HG02571 (cell line): ENCODE data around the gene RBMS1.
"Not testable (repeated sequence)": the region's sequence is repeated elsewhere in the genome, so short reads cannot be mapped to it uniquely, and the experiment has no call there.

ENCODE experiments used
- ATAC-seq: cut with Tn5 transposase; IDR thresholded peaks from one replicate; pipeline ENCODE4 v1.9.1; 2021; ENCODE audit warnings: mild to moderate bottlenecking, moderate library complexity; ENCODE audit not compliant: unreplicated experiment

Gene RBMS1

GRCh38 chr2:160472839-160473251 is 20.8 kb downstream of the RBMS1 start:
- ATAC-seq = no peak

GRCh38 chr2:160471950-160472349 is 21.7 kb downstream of the RBMS1 start:
- ATAC-seq = no peak

GRCh38 chr2:160469621-160470204 is 23.9 kb downstream of the RBMS1 start:
- ATAC-seq = no peak

GRCh38 chr2:160469164-160469563 is 24.4 kb downstream of the RBMS1 start:
- no peak for ATAC-seq

- no peak for ATAC-seq
Observed at GRCh38 chr2:160467086-160467485, 26.5 kb downstream of the RBMS1 start.

GRCh38 chr2:160465406-160465805 is 28.2 kb downstream of the RBMS1 start:
- no peak for ATAC-seq

- ATAC-seq = no peak
Observed at GRCh38 chr2:160465002-160465401, 28.6 kb downstream of the RBMS1 start.

- ATAC-seq = no peak
Observed at GRCh38 chr2:160464017-160464416, 29.6 kb downstream of the RBMS1 start.

GRCh38 chr2:160463245-160463644 is 30.4 kb downstream of the RBMS1 start:
- ATAC-seq = no peak

GRCh38 chr2:160460333-160460731 is 33.3 kb downstream of the RBMS1 start:
- ATAC-seq = no peak

- no peak for ATAC-seq
Observed at GRCh38 chr2:160459538-160460332, 33.9 kb downstream of the RBMS1 start.

- ATAC-seq = no peak
Observed at GRCh38 chr2:160458718-160459453, 34.7 kb downstream of the RBMS1 start.

- ATAC-seq = no peak
Observed at GRCh38 chr2:160457588-160457987, 36.0 kb downstream of the RBMS1 start.

GRCh38 chr2:160454070-160454797 is 39.4 kb downstream of the RBMS1 start:
- no peak for ATAC-seq

GRCh38 chr2:160453111-160453820 is 40.3 kb downstream of the RBMS1 start:
- ATAC-seq = no peak

- no peak for ATAC-seq
Observed at GRCh38 chr2:160450486-160450885, 43.1 kb downstream of the RBMS1 start.

GRCh38 chr2:160448821-160449220 is 44.8 kb downstream of the RBMS1 start:
- not testable (repeated sequence) for ATAC-seq

GRCh38 chr2:160445673-160446072 is 47.9 kb downstream of the RBMS1 start:
- ATAC-seq = no peak

GRCh38 chr2:160442603-160443002 is 51.0 kb downstream of the RBMS1 start:
- ATAC-seq = no peak

- no peak for ATAC-seq
Observed at GRCh38 chr2:160440888-160441287, 52.7 kb downstream of the RBMS1 start.

GRCh38 chr2:160439038-160439437 is 54.6 kb downstream of the RBMS1 start:
- ATAC-seq = not testable (repeated sequence)
